Activated B cell treated with CpG ODN at 0.5 μM for 24 hours (primary cell): Measurements from ENCODE around the gene ABHD11. TPM values are rescaled to one million over a fixed set of nuclear protein-coding genes. Genes with fewer than 3 reads are reported as not detected.

Experiments
- ATAC-seq: fragments of 200-7000 bp; cut with Tn5 transposase; one replicate; pipeline ENCODE4 v1.10.0; 2021; ENCODE audit warnings: low read depth, mild to moderate bottlenecking, moderate library complexity
- CTCF ChIA-PET: fragments of 350-600 bp; sonication (Branson Sonifier 250); formaldehyde crosslinking; loops from one replicate; lab custom pipeline; 2021; ENCODE audit warnings: antibody characterized with exemption; lab: Charles Lee
- POLR2A ChIA-PET: fragments of 350-600 bp; sonication (Branson Sonifier 250); formaldehyde crosslinking; loops from one replicate; lab custom pipeline; 2021; ENCODE audit warnings: antibody characterized with exemption; lab: Charles Lee
- DNase-seq: peaks from one replicate; pipeline ENCODE4 v3.0.0; 2022
- H3K27ac Mint-ChIP-seq: one replicate; pipeline ENCODE4 v1.8.0; 2020; ENCODE audit warnings: mixed read lengths
- H3K27me3 Mint-ChIP-seq: one replicate; pipeline ENCODE4 v1.8.0; 2021; ENCODE audit warnings: mixed read lengths
- H3K36me3 Mint-ChIP-seq: one replicate; pipeline ENCODE4 v1.8.0; 2021; ENCODE audit warnings: low read depth, mixed read lengths
- H3K4me1 Mint-ChIP-seq: one replicate; pipeline ENCODE4 v1.8.0; 2021; ENCODE audit warnings: mixed read lengths
- H3K4me3 Mint-ChIP-seq: one replicate; pipeline ENCODE4 v1.8.0; 2020; ENCODE audit warnings: mild to moderate bottlenecking, mixed read lengths
- H3K9me3 Mint-ChIP-seq: one replicate; pipeline ENCODE4 v1.8.0; 2020; ENCODE audit warnings: mixed read lengths
- intact Hi-C: fragments of 100-400 bp; cut with micrococcal nuclease; formaldehyde crosslinking; loops from one replicate; pipeline ENCODE4 v1.15.1; 2024
- total RNA-seq: library from RNA; stranded (reverse); gene quantifications from 2 replicates; pipeline ENCODE4 v1.2.3, GENCODE V29; 2022
- TF ChIP-seq, protein P1 (sequence below): fragments of 200-600 bp; IDR thresholded peaks from one replicate; pipeline ENCODE4 v1.8.0; 2022; ENCODE audit warnings: antibody characterized with exemption, mild to moderate bottlenecking

ABHD11 gene
- total RNA-seq, 1 donor from 2014 or later = 15.9 TPM

DNA sequence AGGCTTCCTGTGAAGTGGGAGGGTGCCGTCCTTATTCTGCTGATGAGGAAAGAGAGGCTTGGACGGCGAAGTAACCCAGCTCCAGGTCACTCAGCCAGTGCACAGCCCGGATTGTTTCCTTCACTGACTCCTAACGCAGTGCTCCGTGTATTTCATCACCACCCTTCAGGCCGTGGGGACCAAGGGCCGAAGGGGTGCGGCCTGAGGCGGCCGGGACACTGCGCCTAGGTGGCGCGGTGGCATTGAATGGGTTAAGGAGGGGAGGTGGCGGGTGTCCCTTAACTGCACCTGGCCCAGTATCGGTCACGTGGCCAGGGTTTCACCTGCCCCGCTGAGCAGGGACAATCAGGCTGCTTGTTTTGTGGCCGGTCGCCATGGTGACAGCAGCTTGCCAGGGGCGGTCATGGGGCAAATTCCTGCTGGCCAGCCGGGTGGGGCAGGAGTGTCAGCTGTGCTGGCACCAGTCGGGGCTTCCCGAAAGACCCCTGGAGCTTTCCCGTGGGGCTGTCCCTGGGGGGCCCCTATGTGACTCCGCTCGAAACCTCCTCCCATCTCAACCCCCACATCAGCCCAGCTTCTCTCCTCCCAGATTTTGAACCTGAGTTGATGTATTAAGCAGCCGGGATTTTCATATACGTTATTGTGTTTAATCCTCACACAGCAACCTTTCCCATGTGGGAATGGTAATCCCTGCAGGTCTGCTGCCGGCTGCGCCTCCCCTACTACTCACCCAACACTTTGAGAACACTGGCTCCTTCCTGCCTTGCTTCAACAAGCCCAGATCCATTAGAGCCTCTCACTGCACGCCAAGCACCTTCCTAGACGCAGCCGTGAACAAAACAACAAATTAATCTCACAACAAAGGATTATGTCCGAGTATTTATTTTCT is 4.4 kb upstream of the ABHD11 start:
- Mint-ChIP-seq H3K27me3 (no peaks in the 10 kb centered on the region), H3K9me3 (no peaks in the 10 kb centered on the region), H3K4me3 (no peak overlapping the region), H3K36me3 (peaks cover 2% of the 10 kb centered on the region), H3K4me1 (peaks cover 3% of the 10 kb centered on the region), H3K27ac (no peak overlapping the region)
- POLR2A ChIA-PET = no interaction called here
- ATAC-seq (no peak), DNase-seq (no peak)
- TF ChIP-seq, protein P1, sequence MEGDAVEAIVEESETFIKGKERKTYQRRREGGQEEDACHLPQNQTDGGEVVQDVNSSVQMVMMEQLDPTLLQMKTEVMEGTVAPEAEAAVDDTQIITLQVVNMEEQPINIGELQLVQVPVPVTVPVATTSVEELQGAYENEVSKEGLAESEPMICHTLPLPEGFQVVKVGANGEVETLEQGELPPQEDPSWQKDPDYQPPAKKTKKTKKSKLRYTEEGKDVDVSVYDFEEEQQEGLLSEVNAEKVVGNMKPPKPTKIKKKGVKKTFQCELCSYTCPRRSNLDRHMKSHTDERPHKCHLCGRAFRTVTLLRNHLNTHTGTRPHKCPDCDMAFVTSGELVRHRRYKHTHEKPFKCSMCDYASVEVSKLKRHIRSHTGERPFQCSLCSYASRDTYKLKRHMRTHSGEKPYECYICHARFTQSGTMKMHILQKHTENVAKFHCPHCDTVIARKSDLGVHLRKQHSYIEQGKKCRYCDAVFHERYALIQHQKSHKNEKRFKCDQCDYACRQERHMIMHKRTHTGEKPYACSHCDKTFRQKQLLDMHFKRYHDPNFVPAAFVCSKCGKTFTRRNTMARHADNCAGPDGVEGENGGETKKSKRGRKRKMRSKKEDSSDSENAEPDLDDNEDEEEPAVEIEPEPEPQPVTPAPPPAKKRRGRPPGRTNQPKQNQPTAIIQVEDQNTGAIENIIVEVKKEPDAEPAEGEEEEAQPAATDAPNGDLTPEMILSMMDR = no peak
- intact Hi-C loops = no loop called here
- CTCF ChIA-PET = no interaction called here

- POLR2A ChIA-PET = no interaction called here
- H3K4me1 Mint-ChIP-seq = peaks cover 7% of the 10 kb centered on the region
- no peak overlapping the region for H3K27ac Mint-ChIP-seq
- no peak overlapping the region for H3K4me3 Mint-ChIP-seq
- DNase-seq (no peak), ATAC-seq (no peak)
- CTCF ChIA-PET = no interaction called here
- TF ChIP-seq, protein P1 = no peak
- H3K9me3 Mint-ChIP-seq = no peaks in the 10 kb centered on the region
- no peaks in the 10 kb centered on the region for H3K27me3 Mint-ChIP-seq
- intact Hi-C loops = no loop called here
- peaks cover 2% of the 10 kb centered on the region for H3K36me3 Mint-ChIP-seq
Measured at GRCh38 chr7:73742338-73742752, 3.7 kb upstream of the ABHD11 start.

- peaks cover 7% of the 10 kb centered on the region for H3K4me1 Mint-ChIP-seq
- ChIA-PET POLR2A (interaction anchor here (0.7 kb wide), 1 partner anchor 1921 kb away, joined by 4 read pairs; no protein-coding TSS in a partner anchor), CTCF (no interaction called here)
- ATAC-seq = no peak
- DNase-seq = no peak
- H3K27ac Mint-ChIP-seq = no peak overlapping the region
- H3K36me3 Mint-ChIP-seq = peaks cover 2% of the 10 kb centered on the region
- H3K4me3 Mint-ChIP-seq = no peak overlapping the region
- H3K27me3 Mint-ChIP-seq = no peaks in the 10 kb centered on the region
- TF ChIP-seq, protein P1 = no peak
- intact Hi-C loops = no loop called here
- H3K9me3 Mint-ChIP-seq = no peaks in the 10 kb centered on the region
Measured at GRCh38 chr7:73741600-73741999, 3.0 kb upstream of the ABHD11 start.

- intact Hi-C loops = no loop called here
- ChIA-PET POLR2A (no interaction called here), CTCF (interaction anchor here (1.1 kb wide), 1 partner anchor 75 kb away, joined by 3 read pairs; no protein-coding TSS in a partner anchor)
- Mint-ChIP-seq H3K4me1 (peaks cover 7% of the 10 kb centered on the region), H3K27ac (no peak overlapping the region), H3K27me3 (no peaks in the 10 kb centered on the region), H3K36me3 (peaks cover 5% of the 10 kb centered on the region), H3K4me3 (no peak overlapping the region), H3K9me3 (no peaks in the 10 kb centered on the region)
- DNase-seq = no peak
- TF ChIP-seq, protein P1 = no peak
- no peak for ATAC-seq
Measured at GRCh38 chr7:73740771-73741170, 2.2 kb upstream of the ABHD11 start.

- Mint-ChIP-seq H3K4me3 (no peak overlapping the region), H3K27ac (no peak overlapping the region), H3K36me3 (peaks cover 5% of the 10 kb centered on the region), H3K27me3 (no peaks in the 10 kb centered on the region), H3K9me3 (no peaks in the 10 kb centered on the region), H3K4me1 (peaks cover 7% of the 10 kb centered on the region)
- CTCF ChIA-PET = interaction anchor here (1.1 kb wide), 1 partner anchor 74 kb away, joined by 3 read pairs; no protein-coding TSS in a partner anchor
- DNase-seq (no peak), ATAC-seq (no peak)
- intact Hi-C loops = no loop called here
- TF ChIP-seq, protein P1 = no peak
- POLR2A ChIA-PET = interaction anchor here (1.1 kb wide), 1 partner anchor 21 kb away, joined by 6 read pairs; the partner anchor contains the start of gene STX1A
Measured at GRCh38 chr7:73740212-73740611, 1.6 kb upstream of the ABHD11 start.
